ENCODE data around the gene LOXL4.

Gene LOXL4

DNA sequence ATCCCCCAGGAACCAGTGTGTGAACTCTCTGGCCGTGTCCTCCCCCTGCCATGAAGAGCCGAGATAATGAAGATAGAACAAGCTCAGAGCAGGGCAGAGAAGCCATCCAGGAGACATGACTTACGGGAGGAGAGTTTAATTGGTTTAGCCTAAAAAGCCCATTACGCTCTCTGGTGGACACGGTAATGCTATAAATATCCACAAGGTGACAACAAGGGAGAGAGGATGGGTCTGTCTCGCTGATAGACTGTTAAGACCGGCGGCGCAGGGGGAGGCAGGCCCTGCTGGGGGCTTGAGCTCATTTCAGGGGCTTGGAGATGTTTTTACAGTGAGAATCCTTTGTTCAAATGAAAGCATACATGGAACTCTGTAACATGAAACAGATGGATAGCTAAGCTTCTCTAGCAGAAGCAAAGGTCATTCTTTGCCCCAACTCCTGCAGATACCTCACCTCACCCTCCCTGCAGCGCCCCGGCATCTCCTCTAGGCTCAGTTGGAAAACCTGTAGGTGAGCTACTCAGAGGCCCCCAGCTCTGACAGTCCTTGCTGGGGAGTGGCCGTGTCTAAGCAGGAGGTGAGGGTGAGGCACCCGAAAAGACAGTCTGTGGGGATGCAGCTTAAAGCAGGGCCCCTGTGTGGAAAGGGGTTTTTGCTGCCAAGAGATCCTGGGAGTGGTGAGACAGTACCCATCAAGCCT, 40.8 kb upstream of the LOXL4 start:
- Histone ChIP-seq H3K36me3 (ENCODE audit: control insufficient read depth in 1 of 2, insufficient read depth in 2 of 2, low read length in 2 of 2) (no peaks in the 10 kb centered on the region), H3K27ac (ENCODE audit: low read depth, low read length) (no peak overlapping the region), H3K4me1 (ENCODE audit: control insufficient read depth in 1 of 2, insufficient read depth in 2 of 2, low read length in 2 of 2) (no peaks in the 10 kb centered on the region), H3K4me3 (ENCODE audit: low read depth in 1 of 2, low read length in 2 of 2) (peak overlapping the region; percentile 6 to 25), H3K9me3 (ENCODE audit: control insufficient read depth in 1 of 2, low read length in 2 of 2) (no peaks in the 10 kb centered on the region), H3K9ac (ENCODE audit: low read depth in 1 of 2, low read length in 2 of 2) (no peak overlapping the region), H3K27me3 (ENCODE audit: control insufficient read depth in 1 of 2, insufficient read depth in 2 of 2, low read length in 2 of 2) (peaks cover 4 to 13% of the 10 kb centered on the region in 2 donors)

DNA sequence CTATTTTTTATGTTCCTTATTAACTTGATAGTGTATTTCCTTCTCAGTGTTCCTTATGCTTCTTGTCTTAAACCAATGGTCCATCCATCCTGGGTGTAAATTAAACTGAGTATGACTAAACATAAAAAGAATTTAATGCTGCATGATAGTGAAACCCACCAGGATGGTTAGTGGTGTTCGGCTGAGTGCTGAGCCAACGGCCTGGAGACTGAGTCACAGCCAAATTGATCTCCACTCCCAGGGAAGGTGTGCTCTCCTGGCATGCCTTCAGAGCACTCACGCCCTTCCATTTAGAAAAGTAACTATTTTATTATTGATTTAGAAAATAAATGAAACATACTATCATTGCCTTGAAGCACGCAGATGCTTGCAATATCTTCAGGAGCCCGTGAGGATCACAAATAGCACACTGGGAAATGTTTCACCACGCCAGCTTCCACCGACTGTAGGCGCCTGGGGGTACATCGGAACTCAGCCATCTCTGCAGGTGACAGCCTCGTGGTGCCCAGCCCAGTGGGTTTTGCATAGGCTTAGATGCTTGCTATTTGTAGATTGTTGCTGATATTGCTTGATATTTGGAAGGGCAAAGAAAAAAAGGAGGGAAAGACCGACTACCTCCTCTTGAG, 40.0 kb upstream of the LOXL4 start:
- Histone ChIP-seq H3K9me3 (ENCODE audit: control insufficient read depth in 1 of 2, low read length in 2 of 2) (no peaks in the 10 kb centered on the region), H3K27ac (ENCODE audit: low read depth, low read length) (no peak overlapping the region), H3K9ac (ENCODE audit: low read depth in 1 of 2, low read length in 2 of 2) (no peak overlapping the region), H3K27me3 (ENCODE audit: control insufficient read depth in 1 of 2, insufficient read depth in 2 of 2, low read length in 2 of 2) (peaks cover 4 to 13% of the 10 kb centered on the region in 2 donors), H3K4me3 (ENCODE audit: low read depth in 1 of 2, low read length in 2 of 2) (no peak overlapping the region), H3K4me1 (ENCODE audit: control insufficient read depth in 1 of 2, insufficient read depth in 2 of 2, low read length in 2 of 2) (no peaks in the 10 kb centered on the region), H3K36me3 (ENCODE audit: control insufficient read depth in 1 of 2, insufficient read depth in 2 of 2, low read length in 2 of 2) (no peaks in the 10 kb centered on the region)

GRCh38 chr10:98306501-98306900, 38.5 kb upstream of the LOXL4 start:
- Histone ChIP-seq H3K27ac (ENCODE audit: low read depth, low read length) (no peak overlapping the region), H3K9ac (ENCODE audit: low read depth in 1 of 2, low read length in 2 of 2) (no peak overlapping the region), H3K9me3 (ENCODE audit: control insufficient read depth in 1 of 2, low read length in 2 of 2) (no peaks in the 10 kb centered on the region), H3K36me3 (ENCODE audit: control insufficient read depth in 1 of 2, insufficient read depth in 2 of 2, low read length in 2 of 2) (no peaks in the 10 kb centered on the region), H3K4me3 (ENCODE audit: low read depth in 1 of 2, low read length in 2 of 2) (no peak overlapping the region), H3K4me1 (ENCODE audit: control insufficient read depth in 1 of 2, insufficient read depth in 2 of 2, low read length in 2 of 2) (no peaks in the 10 kb centered on the region), H3K27me3 (ENCODE audit: control insufficient read depth in 1 of 2, insufficient read depth in 2 of 2, low read length in 2 of 2) (peaks cover 4 to 16% of the 10 kb centered on the region in 2 donors)

DNA sequence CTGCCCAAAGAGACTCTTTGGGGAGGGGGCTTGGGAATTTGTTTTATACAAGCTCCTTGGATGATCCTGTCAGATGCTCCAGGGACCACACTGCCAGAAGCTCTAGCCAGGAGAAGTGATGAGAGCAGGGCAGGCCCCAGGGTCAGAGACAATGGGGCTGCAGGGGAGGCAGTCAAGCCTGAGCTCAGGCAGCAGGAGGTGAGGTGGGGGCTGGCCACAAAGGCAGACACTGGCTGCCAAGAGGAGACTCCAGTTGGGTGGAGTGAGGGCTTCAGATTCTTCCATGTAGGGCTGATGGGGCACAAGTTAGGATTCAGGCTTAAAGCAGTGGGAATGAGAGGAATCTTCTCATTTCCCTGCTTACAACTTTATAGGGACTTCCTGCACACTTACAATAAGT, 35.6 kb upstream of the LOXL4 start:
- no peak overlapping the region for H3K27ac ChIP-seq (ENCODE audit: low read depth, low read length)
- H3K36me3 ChIP-seq (ENCODE audit: control insufficient read depth in 1 of 2, insufficient read depth in 2 of 2, low read length in 2 of 2) = no peaks in the 10 kb centered on the region
- no peak overlapping the region for H3K4me3 ChIP-seq (ENCODE audit: low read depth in 1 of 2, low read length in 2 of 2)
- no peaks in the 10 kb centered on the region for H3K4me1 ChIP-seq (ENCODE audit: control insufficient read depth in 1 of 2, insufficient read depth in 2 of 2, low read length in 2 of 2)
- H3K9me3 ChIP-seq (ENCODE audit: control insufficient read depth in 1 of 2, low read length in 2 of 2) = no peaks in the 10 kb centered on the region
- H3K9ac ChIP-seq (ENCODE audit: low read depth in 1 of 2, low read length in 2 of 2) = no peak overlapping the region
- H3K27me3 ChIP-seq (ENCODE audit: control insufficient read depth in 1 of 2, insufficient read depth in 2 of 2, low read length in 2 of 2) = peaks cover 0 to 9% of the 10 kb centered on the region in 2 donors

- no peak overlapping the region for H3K4me3 ChIP-seq (ENCODE audit: low read depth in 1 of 2, low read length in 2 of 2)
- H3K27ac ChIP-seq (ENCODE audit: low read depth, low read length) = no peak overlapping the region
- peaks cover 0 to 4% of the 10 kb centered on the region in 2 donors for H3K27me3 ChIP-seq (ENCODE audit: control insufficient read depth in 1 of 2, insufficient read depth in 2 of 2, low read length in 2 of 2)
- no peaks in the 10 kb centered on the region for H3K9me3 ChIP-seq (ENCODE audit: control insufficient read depth in 1 of 2, low read length in 2 of 2)
- H3K9ac ChIP-seq (ENCODE audit: low read depth in 1 of 2, low read length in 2 of 2) = no peak overlapping the region
- H3K36me3 ChIP-seq (ENCODE audit: control insufficient read depth in 1 of 2, insufficient read depth in 2 of 2, low read length in 2 of 2) = no peaks in the 10 kb centered on the region
- H3K4me1 ChIP-seq (ENCODE audit: control insufficient read depth in 1 of 2, insufficient read depth in 2 of 2, low read length in 2 of 2) = no peaks in the 10 kb centered on the region
Measured at GRCh38 chr10:98302741-98303365, 34.9 kb upstream of the LOXL4 start.

DNA sequence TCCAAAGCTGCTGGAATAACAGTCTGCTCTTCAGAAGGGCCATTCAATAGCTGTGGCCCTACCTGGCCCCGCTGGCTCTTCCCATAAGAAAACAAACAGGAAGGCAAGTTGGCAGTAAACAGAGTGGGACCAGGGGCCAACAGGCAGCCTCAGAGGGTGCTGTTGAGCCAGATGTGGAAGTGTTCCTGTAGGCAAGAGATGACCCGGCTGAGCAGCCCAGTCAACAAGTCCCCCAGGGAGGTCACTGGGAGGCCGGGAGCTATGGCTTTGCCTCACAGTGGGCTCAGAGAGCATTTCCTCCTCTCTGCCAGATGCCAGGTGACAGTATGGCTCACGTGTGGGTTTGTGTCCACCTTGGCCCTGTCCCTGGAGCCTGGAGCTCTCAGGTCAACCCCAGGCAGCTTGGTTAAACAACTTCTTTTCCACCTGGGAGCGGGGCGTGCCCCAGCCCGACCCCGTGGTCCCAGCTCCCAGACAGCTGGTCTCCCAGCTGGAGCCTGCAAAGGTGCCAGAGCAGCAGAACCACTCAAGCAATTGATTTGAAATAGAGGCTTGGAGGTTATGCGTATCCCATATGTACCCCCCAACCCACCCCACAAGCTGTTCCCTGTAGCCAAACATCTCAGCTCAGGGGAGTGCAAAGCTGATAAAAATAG, 33.8 kb upstream of the LOXL4 start:
- no peaks in the 10 kb centered on the region for H3K9me3 ChIP-seq (ENCODE audit: control insufficient read depth in 1 of 2, low read length in 2 of 2)
- no peak overlapping the region for H3K9ac ChIP-seq (ENCODE audit: low read depth in 1 of 2, low read length in 2 of 2)
- no peaks in the 10 kb centered on the region for H3K4me1 ChIP-seq (ENCODE audit: control insufficient read depth in 1 of 2, insufficient read depth in 2 of 2, low read length in 2 of 2)
- no peak overlapping the region for H3K27ac ChIP-seq (ENCODE audit: low read depth, low read length)
- H3K27me3 ChIP-seq (ENCODE audit: control insufficient read depth in 1 of 2, insufficient read depth in 2 of 2, low read length in 2 of 2) = peaks cover 0 to 4% of the 10 kb centered on the region in 2 donors
- no peaks in the 10 kb centered on the region for H3K36me3 ChIP-seq (ENCODE audit: control insufficient read depth in 1 of 2, insufficient read depth in 2 of 2, low read length in 2 of 2)
- H3K4me3 ChIP-seq (ENCODE audit: low read depth in 1 of 2, low read length in 2 of 2) = no peak overlapping the region

DNA sequence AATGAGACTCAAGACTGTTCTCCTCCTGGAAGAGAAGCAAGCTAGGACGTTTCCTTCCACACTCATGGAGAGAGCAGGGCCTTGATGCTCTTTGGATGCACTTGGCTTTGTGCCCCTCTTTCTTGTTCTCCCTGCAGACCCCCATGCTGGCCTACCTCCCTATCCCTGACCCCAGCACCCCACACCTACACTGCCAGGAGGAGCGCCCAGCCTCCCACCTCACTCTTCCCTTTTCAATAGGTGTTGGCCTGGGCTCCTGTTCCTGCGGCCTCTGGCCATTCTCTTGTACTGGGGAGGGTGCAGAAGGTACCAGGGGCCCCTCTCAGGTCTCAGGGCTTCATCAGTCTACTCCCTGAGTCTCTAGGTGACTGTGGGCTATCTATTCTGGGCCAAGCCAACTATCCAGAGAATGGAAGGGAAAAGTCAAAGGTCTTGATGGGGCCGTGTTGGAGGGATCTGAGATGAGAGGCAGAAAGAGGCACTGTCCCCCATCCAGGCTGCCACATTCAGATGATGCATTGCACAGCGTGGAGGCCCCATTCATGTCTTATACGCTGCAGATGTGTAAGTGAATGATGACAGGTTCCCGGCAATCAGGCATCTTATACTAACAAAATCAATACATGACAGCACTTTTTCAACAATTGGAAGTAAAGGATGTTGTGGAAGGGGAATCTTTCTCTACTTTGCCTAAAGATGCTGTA, 32.7 kb upstream of the LOXL4 start:
- Histone ChIP-seq H3K9ac (ENCODE audit: low read depth in 1 of 2, low read length in 2 of 2) (no peak overlapping the region), H3K4me3 (ENCODE audit: low read depth in 1 of 2, low read length in 2 of 2) (no peak overlapping the region), H3K4me1 (ENCODE audit: control insufficient read depth in 1 of 2, insufficient read depth in 2 of 2, low read length in 2 of 2) (no peaks in the 10 kb centered on the region), H3K9me3 (ENCODE audit: control insufficient read depth in 1 of 2, low read length in 2 of 2) (no peaks in the 10 kb centered on the region), H3K27me3 (ENCODE audit: control insufficient read depth in 1 of 2, insufficient read depth in 2 of 2, low read length in 2 of 2) (peaks cover 0 to 4% of the 10 kb centered on the region in 2 donors), H3K36me3 (ENCODE audit: control insufficient read depth in 1 of 2, insufficient read depth in 2 of 2, low read length in 2 of 2) (no peaks in the 10 kb centered on the region), H3K27ac (ENCODE audit: low read depth, low read length) (no peak overlapping the region)

- Histone ChIP-seq H3K4me1 (ENCODE audit: control insufficient read depth in 1 of 2, insufficient read depth in 2 of 2, low read length in 2 of 2) (no peaks in the 10 kb centered on the region), H3K9ac (ENCODE audit: low read depth in 1 of 2, low read length in 2 of 2) (no peak overlapping the region), H3K36me3 (ENCODE audit: control insufficient read depth in 1 of 2, insufficient read depth in 2 of 2, low read length in 2 of 2) (no peaks in the 10 kb centered on the region), H3K27me3 (ENCODE audit: control insufficient read depth in 1 of 2, insufficient read depth in 2 of 2, low read length in 2 of 2) (peaks cover under 1 to 4% of the 10 kb centered on the region in 2 donors), H3K27ac (ENCODE audit: low read depth, low read length) (no peak overlapping the region), H3K4me3 (ENCODE audit: low read depth in 1 of 2, low read length in 2 of 2) (no peak overlapping the region), H3K9me3 (ENCODE audit: control insufficient read depth in 1 of 2, low read length in 2 of 2) (no peaks in the 10 kb centered on the region)
Measured at GRCh38 chr10:98299341-98299740, 31.3 kb upstream of the LOXL4 start.

- Histone ChIP-seq H3K4me1 (ENCODE audit: control insufficient read depth in 1 of 2, insufficient read depth in 2 of 2, low read length in 2 of 2) (peaks cover 0 to 2% of the 10 kb centered on the region in 2 donors), H3K9ac (ENCODE audit: low read depth in 1 of 2, low read length in 2 of 2) (no peak overlapping the region), H3K36me3 (ENCODE audit: control insufficient read depth in 1 of 2, insufficient read depth in 2 of 2, low read length in 2 of 2) (no peaks in the 10 kb centered on the region), H3K27me3 (ENCODE audit: control insufficient read depth in 1 of 2, insufficient read depth in 2 of 2, low read length in 2 of 2) (peaks cover 6 to 10% of the 10 kb centered on the region in 2 donors), H3K27ac (ENCODE audit: low read depth, low read length) (no peak overlapping the region), H3K4me3 (ENCODE audit: low read depth in 1 of 2, low read length in 2 of 2) (no peak overlapping the region), H3K9me3 (ENCODE audit: control insufficient read depth in 1 of 2, low read length in 2 of 2) (no peaks in the 10 kb centered on the region)
Measured at GRCh38 chr10:98296524-98296923, 28.5 kb upstream of the LOXL4 start.

Data from duodenal mucosa (tissue), 2 donors.